SIG-M5 treated with dmso at 0.1 percent for 504 hours (cell line): Measurements from ENCODE around the gene GABBR2.

ENCODE experiments used
- DNase-seq: peaks from one replicate; lab custom pipeline; 2025; ENCODE audit not compliant: unreplicated experiment; lab: John Stamatoyannopoulos, UW

The GABBR2 gene

GRCh38 chr9:98721643-98722042, 12.9 kb upstream of the GABBR2 start:
- DNase-seq: no peak

GRCh38 chr9:98720402-98720801, 11.7 kb upstream of the GABBR2 start:
- DNase-seq: no peak

- DNase-seq: no peak
Measured at GRCh38 chr9:98719055-98719454, 10.3 kb upstream of the GABBR2 start.

- DNase-seq: no peak
Measured at GRCh38 chr9:98714833-98715232, 6.1 kb upstream of the GABBR2 start.

- no peak for DNase-seq
Measured at GRCh38 chr9:98712987-98713386, 4.3 kb upstream of the GABBR2 start.

GRCh38 chr9:98709968-98710965, 1.5 kb upstream of the GABBR2 start:
- DNase-seq: no peak

- no peak for DNase-seq
Measured at GRCh38 chr9:98708103-98708932, 417 bp downstream of the GABBR2 start.

GRCh38 chr9:98707166-98708102, 1.3 kb downstream of the GABBR2 start:
- DNase-seq: no peak

GRCh38 chr9:98706651-98707165, 2.0 kb downstream of the GABBR2 start:
- peak; percentile 54 for DNase-seq

GRCh38 chr9:98702835-98703380, 5.8 kb downstream of the GABBR2 start:
- no peak for DNase-seq

- DNase-seq: no peak
Measured at GRCh38 chr9:98702340-98702739, 6.4 kb downstream of the GABBR2 start.

- no peak for DNase-seq
Measured at GRCh38 chr9:98701576-98701975, 7.2 kb downstream of the GABBR2 start.

- DNase-seq: no peak
Measured at GRCh38 chr9:98700801-98701200, 7.9 kb downstream of the GABBR2 start.

GRCh38 chr9:98698856-98699255, 9.9 kb downstream of the GABBR2 start:
- DNase-seq: no peak

- DNase-seq: no peak
Measured at GRCh38 chr9:98694943-98695342, 13.8 kb downstream of the GABBR2 start.

GRCh38 chr9:98692392-98692791, 16.3 kb downstream of the GABBR2 start:
- DNase-seq: no peak

- no peak for DNase-seq
Measured at GRCh38 chr9:98691890-98692289, 16.8 kb downstream of the GABBR2 start.

GRCh38 chr9:98690686-98691085, 18.0 kb downstream of the GABBR2 start:
- no peak for DNase-seq

GRCh38 chr9:98688710-98689495, 19.8 kb downstream of the GABBR2 start:
- DNase-seq: no peak
